Stimulated activated effector memory CD8-positive, alpha-beta T cell treated with anti-CD3 and anti-CD28 coated beads, Interleukin-12 subunit alpha, Interleukin-12 subunit beta, amount 100 ng/mL, for 72 hours (primary cell): Measurements from ENCODE around the gene DCAF8L2.
"Not testable (repeated sequence)": the region's sequence is repeated elsewhere in the genome, so short reads cannot be mapped to it uniquely, and the experiment has no call there.

ENCODE experiments used
- ATAC-seq: fragments of 150-1000 bp; cut with Tn5 transposase; 2 replicates; pipeline ENCODE4 v1.10.0; 2021
- DNase-seq, 2 donors: peaks; one replicate each; pipeline ENCODE4 v3.0.0; 2021 to 2022; ENCODE audit warnings: low spot score in 2 of 2
- H3K27ac Mint-ChIP-seq: one replicate; pipeline ENCODE4 v1.8.0; 2022; ENCODE audit warnings: mild to moderate bottlenecking, mixed read lengths
- H3K36me3 Mint-ChIP-seq: one replicate; pipeline ENCODE4 v1.8.0; 2022; ENCODE audit warnings: mild to moderate bottlenecking, mixed read lengths
- H3K4me1 Mint-ChIP-seq: one replicate; pipeline ENCODE4 v1.8.0; 2022; ENCODE audit warnings: mixed read lengths
- H3K4me3 Mint-ChIP-seq: one replicate; pipeline ENCODE4 v1.8.0; 2022; ENCODE audit warnings: mild to moderate bottlenecking, mixed read lengths
- H3K9me3 Mint-ChIP-seq: one replicate; pipeline ENCODE4 v1.8.0; 2022; ENCODE audit warnings: mixed read lengths

Gene DCAF8L2

DNA sequence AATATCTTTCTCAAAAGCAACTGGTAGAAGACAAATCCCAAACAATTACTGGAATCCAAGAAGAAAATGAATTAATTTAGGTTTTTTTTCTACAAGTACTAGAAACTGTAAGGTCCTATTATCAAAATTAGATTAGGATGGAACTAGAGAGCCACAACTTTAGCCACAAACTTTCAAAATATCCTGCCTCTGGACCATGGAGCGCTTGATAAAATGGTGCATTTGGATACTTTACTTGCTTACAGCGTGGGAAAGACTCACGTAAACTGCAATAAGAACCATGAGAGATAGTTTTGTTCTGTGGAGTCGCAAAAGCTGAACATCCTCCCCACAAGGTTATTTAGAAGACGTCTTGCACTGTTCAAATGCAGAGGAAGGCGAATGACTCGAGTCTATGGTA, at the start of gene DCAF8L2:
Gene DCAF8L2 (plus strand): TSS at position 301 of the 400 bp plus-strand sequence. CDS start 156,552 bp downstream, outside the sequence.
- Mint-ChIP-seq H3K9me3 (peaks cover 8% of the 10 kb centered on the region), H3K4me3 (no peak within 1 kb of the TSS), H3K36me3 (no peaks in the 10 kb centered on the region), H3K27ac (no peak within 1 kb of the TSS), H3K4me1 (no peaks in the 10 kb centered on the region)
- no peak for ATAC-seq
- no peak for DNase-seq

- ATAC-seq, H3K4me3 Mint-ChIP-seq, H3K9me3 Mint-ChIP-seq, H3K4me1 Mint-ChIP-seq, H3K36me3 Mint-ChIP-seq, H3K27ac Mint-ChIP-seq, DNase-seq: not testable (repeated sequence)
These were observed 49.0 kb upstream of the DCAF8L2 start for GRCh38 chrX:27541161-27541560.

GRCh38 chrX:27548624-27549023, 41.5 kb upstream of the DCAF8L2 start:
- Mint-ChIP-seq H3K36me3 (no peaks in the 10 kb centered on the region), H3K4me3 (no peak overlapping the region), H3K9me3 (peaks cover 7% of the 10 kb centered on the region), H3K27ac (no peak overlapping the region), H3K4me1 (no peaks in the 10 kb centered on the region)
- ATAC-seq (no peak), DNase-seq (no peak)

DNA sequence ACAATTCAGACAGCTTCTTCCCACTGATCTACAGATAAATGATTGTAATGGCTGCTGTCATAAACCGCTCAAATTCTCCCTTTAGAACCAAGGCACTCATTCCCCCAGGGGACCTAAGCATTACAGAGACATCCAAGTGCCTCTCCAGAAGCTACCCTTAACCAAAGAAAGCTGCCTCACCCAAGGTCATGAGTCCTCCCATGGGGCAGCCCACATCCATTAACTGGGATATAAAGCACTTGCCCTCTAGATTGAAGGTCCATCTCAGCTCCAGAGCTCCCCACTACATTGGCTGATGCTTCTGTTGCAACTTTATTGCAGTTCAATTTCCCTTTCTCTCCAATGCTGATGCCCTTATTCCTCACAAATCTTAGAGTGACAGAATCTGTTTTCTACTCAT, 40.5 kb upstream of the DCAF8L2 start:
- DNase-seq (no peak), ATAC-seq (no peak)
- Mint-ChIP-seq H3K4me3 (no peak overlapping the region), H3K4me1 (no peaks in the 10 kb centered on the region), H3K9me3 (peaks cover 4% of the 10 kb centered on the region), H3K36me3 (no peaks in the 10 kb centered on the region), H3K27ac (no peak overlapping the region)

- ATAC-seq (no peak), DNase-seq (no peak)
- peaks cover 3% of the 10 kb centered on the region for H3K9me3 Mint-ChIP-seq
- H3K27ac Mint-ChIP-seq, result no peak overlapping the region
- no peaks in the 10 kb centered on the region for H3K36me3 Mint-ChIP-seq
- no peak overlapping the region for H3K4me3 Mint-ChIP-seq
- H3K4me1 Mint-ChIP-seq, result no peaks in the 10 kb centered on the region
These were observed 34.6 kb upstream of the DCAF8L2 start for GRCh38 chrX:27555514-27555913.

DNA sequence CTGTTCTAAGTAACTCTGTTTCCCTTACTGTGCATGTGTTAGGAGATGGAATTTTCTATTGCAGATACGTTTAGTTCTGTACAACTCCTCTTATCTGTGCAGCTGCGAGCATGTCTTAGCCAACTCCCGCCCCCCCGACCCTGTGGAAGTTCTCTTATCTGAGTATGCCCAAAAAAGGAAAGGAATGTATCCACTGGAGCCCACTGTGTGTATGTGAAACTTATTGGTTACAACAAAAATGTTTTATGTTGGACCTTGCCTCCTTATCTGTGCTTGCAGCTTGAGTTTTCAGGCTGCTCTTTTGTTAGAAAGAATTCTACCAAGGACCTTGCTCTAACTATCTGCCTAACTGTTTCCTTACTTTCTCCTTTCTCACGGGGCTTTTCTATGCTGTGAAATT, 24.2 kb upstream of the DCAF8L2 start:
- ATAC-seq (no peak), DNase-seq (no peak)
- Mint-ChIP-seq H3K9me3 (no peaks in the 10 kb centered on the region), H3K4me1 (no peaks in the 10 kb centered on the region), H3K36me3 (no peaks in the 10 kb centered on the region), H3K4me3 (no peak overlapping the region), H3K27ac (no peak overlapping the region)

GRCh38 chrX:27571164-27571563, 19.0 kb upstream of the DCAF8L2 start:
- no peak overlapping the region for H3K4me3 Mint-ChIP-seq
- DNase-seq (no peak), ATAC-seq (no peak)
- no peaks in the 10 kb centered on the region for H3K4me1 Mint-ChIP-seq
- H3K36me3 Mint-ChIP-seq, result no peaks in the 10 kb centered on the region
- no peaks in the 10 kb centered on the region for H3K9me3 Mint-ChIP-seq
- H3K27ac Mint-ChIP-seq, result no peak overlapping the region

DNA sequence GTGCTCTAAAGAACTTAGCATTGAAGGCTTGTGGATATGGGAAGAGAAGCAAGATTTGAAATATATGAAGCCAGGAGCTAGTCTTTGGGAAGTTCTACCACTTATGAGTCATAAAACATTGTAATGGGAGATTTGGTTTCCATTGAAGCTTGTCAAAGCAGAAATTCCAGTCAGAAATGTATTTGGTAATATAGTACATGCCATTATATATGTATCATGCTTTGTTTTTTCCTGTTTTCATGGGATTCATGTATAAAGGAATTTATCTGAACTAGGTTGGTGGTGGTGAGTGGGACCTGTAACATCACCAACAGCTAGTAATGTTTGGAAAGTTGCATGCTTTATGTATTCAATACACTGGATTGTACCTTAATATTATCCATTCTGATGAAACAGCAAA, 14.6 kb upstream of the DCAF8L2 start:
- H3K27ac Mint-ChIP-seq, result no peak overlapping the region
- no peaks in the 10 kb centered on the region for H3K36me3 Mint-ChIP-seq
- H3K4me3 Mint-ChIP-seq, result no peak overlapping the region
- no peaks in the 10 kb centered on the region for H3K4me1 Mint-ChIP-seq
- no peak for ATAC-seq
- DNase-seq, result no peak
- H3K9me3 Mint-ChIP-seq, result no peaks in the 10 kb centered on the region

DNA sequence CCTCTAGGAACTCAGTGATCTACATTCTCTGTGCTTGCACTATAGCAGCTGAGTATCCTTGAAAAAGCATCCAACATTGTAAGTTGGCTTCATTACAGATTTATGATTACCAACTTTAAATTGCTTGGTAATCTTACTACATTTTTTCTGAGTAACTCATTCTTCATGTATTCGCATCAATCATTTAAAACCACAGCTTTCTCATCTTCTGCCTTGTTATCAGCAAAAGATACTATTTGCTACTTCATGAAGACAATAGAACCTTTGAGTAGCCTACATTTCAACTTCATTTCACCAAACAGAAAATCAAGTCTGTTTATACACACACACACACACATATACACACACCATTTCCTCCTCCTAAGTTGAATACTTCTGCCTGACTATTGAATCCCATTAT, 6.2 kb upstream of the DCAF8L2 start:
- ATAC-seq (no peak), DNase-seq (no peak)
- Mint-ChIP-seq H3K36me3 (no peaks in the 10 kb centered on the region), H3K9me3 (peaks cover 10% of the 10 kb centered on the region), H3K27ac (no peak overlapping the region), H3K4me3 (no peak overlapping the region), H3K4me1 (no peaks in the 10 kb centered on the region)

- H3K4me3 Mint-ChIP-seq, result no peak overlapping the region
- no peaks in the 10 kb centered on the region for H3K36me3 Mint-ChIP-seq
- H3K4me1 Mint-ChIP-seq, result no peaks in the 10 kb centered on the region
- no peak overlapping the region for H3K27ac Mint-ChIP-seq
- peaks cover 6% of the 10 kb centered on the region for H3K9me3 Mint-ChIP-seq
- ATAC-seq, result no peak
- no peak for DNase-seq
These were observed 1.8 kb downstream of the DCAF8L2 start for GRCh38 chrX:27591938-27592337.

GRCh38 chrX:27597508-27597907, 7.4 kb downstream of the DCAF8L2 start:
- no peaks in the 10 kb centered on the region for H3K4me1 Mint-ChIP-seq
- no peaks in the 10 kb centered on the region for H3K36me3 Mint-ChIP-seq
- peaks cover 6% of the 10 kb centered on the region for H3K9me3 Mint-ChIP-seq
- no peak for DNase-seq
- no peak overlapping the region for H3K27ac Mint-ChIP-seq
- no peak overlapping the region for H3K4me3 Mint-ChIP-seq
- ATAC-seq, result no peak

- H3K9me3 Mint-ChIP-seq, result peaks cover 3% of the 10 kb centered on the region
- ATAC-seq (no peak), DNase-seq (no peak)
- no peaks in the 10 kb centered on the region for H3K4me1 Mint-ChIP-seq
- no peaks in the 10 kb centered on the region for H3K36me3 Mint-ChIP-seq
- no peak overlapping the region for H3K4me3 Mint-ChIP-seq
- H3K27ac Mint-ChIP-seq, result no peak overlapping the region
These were observed 8.2 kb downstream of the DCAF8L2 start for GRCh38 chrX:27598312-27598711.

DNA sequence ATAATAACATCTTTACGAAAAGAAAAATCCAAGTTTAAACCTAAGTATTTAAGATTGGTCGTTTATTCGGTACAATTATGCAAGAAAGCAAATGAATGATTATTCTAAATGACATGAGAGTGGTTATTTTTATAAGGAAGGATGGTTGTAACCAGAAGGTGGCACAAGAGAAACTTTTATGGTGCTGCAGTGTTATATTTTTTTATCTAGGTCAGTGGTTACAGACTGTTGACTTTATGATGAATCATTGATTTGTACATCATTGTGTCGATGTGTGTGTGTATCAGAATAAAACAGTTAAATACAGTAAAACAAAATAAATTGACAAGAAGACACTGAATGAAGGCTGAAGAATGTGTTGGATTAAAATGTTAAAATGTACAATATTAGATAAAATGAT, 9.8 kb downstream of the DCAF8L2 start:
- no peak overlapping the region for H3K27ac Mint-ChIP-seq
- peaks cover 3% of the 10 kb centered on the region for H3K9me3 Mint-ChIP-seq
- ATAC-seq (no peak), DNase-seq (no peak)
- no peaks in the 10 kb centered on the region for H3K36me3 Mint-ChIP-seq
- H3K4me1 Mint-ChIP-seq, result no peaks in the 10 kb centered on the region
- no peak overlapping the region for H3K4me3 Mint-ChIP-seq

DNA sequence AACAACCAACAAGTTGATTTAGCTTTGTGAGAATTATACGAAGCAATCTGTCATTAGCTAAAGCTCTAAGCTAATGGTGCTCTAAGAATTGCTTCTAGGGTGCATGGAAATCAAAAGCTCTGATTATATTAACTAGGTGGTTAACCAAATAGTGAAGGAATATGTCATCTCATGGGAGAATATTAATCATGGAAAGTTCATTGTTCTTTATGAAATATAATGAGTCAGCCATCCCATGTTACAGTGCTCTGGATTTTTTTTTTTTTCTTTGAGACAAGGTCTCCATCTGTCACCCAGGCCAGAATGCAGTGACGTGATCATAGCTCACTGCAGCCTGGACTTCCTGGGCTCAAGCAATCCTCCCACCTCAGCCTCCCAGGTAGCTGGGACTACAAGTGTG, 10.5 kb downstream of the DCAF8L2 start:
- H3K36me3 Mint-ChIP-seq, result no peaks in the 10 kb centered on the region
- ATAC-seq (no peak), DNase-seq (no peak)
- no peak overlapping the region for H3K4me3 Mint-ChIP-seq
- H3K4me1 Mint-ChIP-seq, result no peaks in the 10 kb centered on the region
- no peak overlapping the region for H3K27ac Mint-ChIP-seq
- peaks cover 5% of the 10 kb centered on the region for H3K9me3 Mint-ChIP-seq

GRCh38 chrX:27608671-27609070, 18.5 kb downstream of the DCAF8L2 start:
- Mint-ChIP-seq H3K36me3 (no peaks in the 10 kb centered on the region), H3K27ac (no peak overlapping the region), H3K9me3 (peaks cover 4% of the 10 kb centered on the region), H3K4me1 (no peaks in the 10 kb centered on the region), H3K4me3 (no peak overlapping the region)
- ATAC-seq (no peak), DNase-seq (no peak)

GRCh38 chrX:27619459-27619858, 29.3 kb downstream of the DCAF8L2 start:
- no peak for ATAC-seq
- Mint-ChIP-seq H3K4me1 (no peaks in the 10 kb centered on the region), H3K4me3 (no peak overlapping the region), H3K27ac (no peak overlapping the region), H3K36me3 (no peaks in the 10 kb centered on the region), H3K9me3 (peaks cover 13% of the 10 kb centered on the region)
- no peak for DNase-seq

DNA sequence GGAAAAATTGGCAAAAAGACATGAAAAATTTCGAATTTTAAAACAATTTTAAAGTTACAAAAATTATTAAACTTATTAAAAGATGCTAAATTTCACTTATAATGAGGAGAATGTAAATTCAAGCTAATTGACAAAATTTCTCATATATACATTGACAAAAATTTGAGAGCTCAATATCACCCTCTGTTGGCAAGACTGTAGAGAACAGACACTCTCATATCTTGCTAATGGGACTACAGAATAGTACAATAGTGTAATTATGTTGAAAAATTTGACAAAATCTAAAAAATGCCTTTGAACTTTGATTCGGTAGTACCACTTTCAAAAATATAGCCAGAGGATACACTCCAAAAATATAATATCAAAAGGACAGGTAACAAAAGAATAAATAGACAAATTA, 29.8 kb downstream of the DCAF8L2 start:
- H3K27ac Mint-ChIP-seq, result no peak overlapping the region
- no peak overlapping the region for H3K4me3 Mint-ChIP-seq
- DNase-seq (no peak), ATAC-seq (no peak)
- H3K36me3 Mint-ChIP-seq, result no peaks in the 10 kb centered on the region
- H3K9me3 Mint-ChIP-seq, result peaks cover 13% of the 10 kb centered on the region
- no peaks in the 10 kb centered on the region for H3K4me1 Mint-ChIP-seq
